Suprapubic skin (tissue), 3 donors: Measurements from ENCODE around the gene PLA2R1.

Source experiments
- CTCF ChIP-seq, 2 donors: fragments of 200-600 bp in 1 of 2; fragments of 450-650 bp in 1 of 2; sonication (generic) in 1 of 2; IDR thresholded peaks; one replicate each; pipeline ENCODE4 v1.5.1; 2016 to 2019; ENCODE audit warnings: antibody characterized with exemption in 2 of 2, mild to moderate bottlenecking in 1 of 2, moderate library complexity in 1 of 2
- POLR2A ChIP-seq, 2 donors: fragments of 450-650 bp; IDR thresholded peaks; one replicate each; pipeline ENCODE4 v1.6.1; 2017; ENCODE audit warnings: antibody characterized with exemption in 2 of 2, mild to moderate bottlenecking in 2 of 2, moderate library complexity in 2 of 2

- TF ChIP-seq CTCF (IDR thresholded peaks at IDR 0.05) = no peak
- no peak for TF ChIP-seq POLR2A (IDR thresholded peaks at IDR 0.05)
These were observed 122.5 kb downstream of the PLA2R1 start for GRCh38 chr2:159939946-159940345.
